Activated CD4-positive, alpha-beta memory T cell treated with anti-CD3 and anti-CD28 coated beads, Interleukin-2, amount 10 ng/mL, durations not matched to agents 7 days and 5 days (primary cell): Measurements from ENCODE around the gene MNT. TPM values are rescaled to one million over a fixed set of nuclear protein-coding genes. Genes with fewer than 3 reads are reported as not detected.
A peak's percentile ranks its signal among the peaks of the same experiment; 100 is the strongest.

Source experiments
- CTCF ChIA-PET: fragments of 350-600 bp; sonication (Branson Sonifier 250); formaldehyde crosslinking; loops from one replicate; lab custom pipeline; 2021; ENCODE audit warnings: antibody characterized with exemption, inconsistent platforms; lab: Charles Lee
- POLR2A ChIA-PET: fragments of 350-600 bp; sonication (Branson Sonifier 250); formaldehyde crosslinking; loops from one replicate; lab custom pipeline; 2021; ENCODE audit warnings: antibody characterized with exemption; lab: Charles Lee
- DNase-seq: peaks from one replicate; pipeline ENCODE4 v3.0.0-alpha.2; 2020
- H3K27ac Mint-ChIP-seq: one replicate; pipeline ENCODE4 v1.8.0; 2021; ENCODE audit warnings: mild to moderate bottlenecking, mixed read lengths
- H3K27me3 Mint-ChIP-seq: one replicate; pipeline ENCODE4 v1.8.0; 2021; ENCODE audit warnings: mixed read lengths
- H3K36me3 Mint-ChIP-seq: one replicate; pipeline ENCODE4 v1.8.0; 2021; ENCODE audit warnings: low read depth, mixed read lengths
- H3K4me1 Mint-ChIP-seq: one replicate; pipeline ENCODE4 v1.8.0; 2021; ENCODE audit warnings: mixed read lengths
- H3K4me3 Mint-ChIP-seq: one replicate; pipeline ENCODE4 v1.8.0; 2021; ENCODE audit warnings: mild to moderate bottlenecking, mixed read lengths
- H3K9me3 Mint-ChIP-seq: one replicate; pipeline ENCODE4 v1.8.0; 2021; ENCODE audit warnings: mixed read lengths
- total RNA-seq, 2 experiments: library from RNA; stranded (reverse); gene quantifications; one replicate each; pipeline ENCODE4 v1.2.3, GENCODE V29; 2021

The MNT gene
- total RNA-seq, 2 experiments from 2014 or later = 29.1 to 29.9 TPM

DNA sequence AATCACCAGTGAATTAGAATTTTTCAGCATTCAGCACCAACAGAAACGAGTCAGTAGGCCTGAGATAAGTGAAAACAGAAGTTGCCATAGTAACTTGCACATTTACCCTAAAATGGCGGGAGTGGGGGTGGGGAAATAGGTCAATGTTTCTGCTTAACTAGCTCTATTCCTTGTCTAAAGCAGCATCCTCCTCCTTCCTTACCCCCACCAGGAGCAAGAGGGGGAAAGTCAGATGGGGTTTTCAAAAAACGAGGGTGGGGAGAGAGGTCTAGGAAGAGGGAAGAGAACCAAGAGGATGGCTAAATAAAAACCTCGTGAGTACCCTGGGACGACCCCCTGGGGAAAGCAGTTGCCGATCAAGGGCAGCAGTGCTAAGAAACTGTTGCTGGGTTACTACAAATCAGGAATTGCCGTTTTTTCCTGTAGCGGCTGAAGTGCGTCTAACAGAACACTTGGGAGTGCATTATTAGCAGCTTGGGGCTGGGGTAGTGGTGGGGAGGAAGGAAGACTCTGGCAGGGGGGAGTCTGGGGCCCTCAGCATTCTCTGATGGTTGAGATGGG, 34.4 kb upstream of the MNT start:
- no peak for DNase-seq
- Mint-ChIP-seq H3K27ac (no peak overlapping the region), H3K4me3 (no peak overlapping the region), H3K36me3 (peaks cover 32% of the 10 kb centered on the region), H3K9me3 (no peaks in the 10 kb centered on the region), H3K27me3 (no peaks in the 10 kb centered on the region), H3K4me1 (peaks cover 7% of the 10 kb centered on the region)
- POLR2A ChIA-PET = interaction anchor here (1.2 kb wide), 1 partner anchor 34 kb away, joined by 3 read pairs; no protein-coding TSS in a partner anchor
- CTCF ChIA-PET = interaction anchor here (3.7 kb wide), 1 partner anchor 52 kb away, joined by 18 read pairs; no protein-coding TSS in a partner anchor

DNA sequence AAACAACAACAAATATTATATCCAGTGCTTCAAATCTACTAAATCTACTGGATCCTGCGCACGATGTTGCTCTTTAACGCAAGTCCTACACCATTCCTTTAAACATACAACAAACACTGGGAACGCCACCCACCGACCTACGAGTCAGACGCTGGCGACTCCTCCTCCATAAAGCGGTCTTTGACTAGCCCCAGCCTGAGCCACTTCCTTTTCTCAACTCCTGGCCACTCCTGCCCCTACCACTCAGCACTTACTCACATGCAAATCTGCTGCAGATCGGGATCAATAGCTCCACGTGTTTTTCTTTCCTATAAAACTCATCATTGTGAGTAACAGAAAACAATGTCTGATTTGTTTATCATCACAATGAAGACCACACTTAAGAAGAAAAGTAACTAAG, 32.8 kb upstream of the MNT start:
- Mint-ChIP-seq H3K27me3 (no peaks in the 10 kb centered on the region), H3K4me3 (no peak overlapping the region), H3K27ac (no peak overlapping the region), H3K4me1 (peaks cover 2% of the 10 kb centered on the region), H3K36me3 (peaks cover 26% of the 10 kb centered on the region), H3K9me3 (no peaks in the 10 kb centered on the region)
- no peak for DNase-seq
- ChIA-PET CTCF (interaction anchor here (2.4 to 3.7 kb wide), 2 partner anchors 17 to 51 kb away, joined by 8 to 18 read pairs; no protein-coding TSS in a partner anchor), POLR2A (interaction anchor here (2.0 to 2.5 kb wide), 2 partner anchors 42 to 51 kb away, joined by 4 to 6 read pairs; no protein-coding TSS in a partner anchor)

DNA sequence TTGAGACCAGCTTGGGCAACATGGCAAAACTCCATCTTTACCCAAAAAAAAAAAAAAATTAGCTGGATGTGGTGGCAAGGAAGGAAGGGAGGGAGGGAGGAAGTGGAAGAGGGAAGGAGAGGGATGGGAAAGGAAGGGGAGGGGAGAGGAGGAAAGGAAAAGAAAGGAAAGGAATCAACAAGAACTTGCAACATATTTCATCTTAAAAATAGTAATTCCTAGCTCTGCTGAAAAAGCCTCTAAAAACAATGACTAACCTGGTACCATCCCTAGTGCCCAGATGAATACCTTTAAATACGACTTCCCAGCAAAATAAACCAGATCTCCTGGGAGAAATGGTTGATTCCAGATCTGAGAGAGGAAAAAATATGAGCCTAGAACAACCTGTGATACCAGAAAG, 27.1 kb upstream of the MNT start:
- no peak for DNase-seq
- Mint-ChIP-seq H3K27ac (no peak overlapping the region), H3K4me1 (no peaks in the 10 kb centered on the region), H3K9me3 (no peaks in the 10 kb centered on the region), H3K4me3 (no peak overlapping the region), H3K27me3 (no peaks in the 10 kb centered on the region), H3K36me3 (peaks cover 5% of the 10 kb centered on the region)
- CTCF ChIA-PET = interaction anchor here (0.7 to 2.3 kb wide), 2 partner anchors 9 to 11 kb away, joined by 4 to 12 read pairs; no protein-coding TSS in a partner anchor
- POLR2A ChIA-PET = no interaction called here

DNA sequence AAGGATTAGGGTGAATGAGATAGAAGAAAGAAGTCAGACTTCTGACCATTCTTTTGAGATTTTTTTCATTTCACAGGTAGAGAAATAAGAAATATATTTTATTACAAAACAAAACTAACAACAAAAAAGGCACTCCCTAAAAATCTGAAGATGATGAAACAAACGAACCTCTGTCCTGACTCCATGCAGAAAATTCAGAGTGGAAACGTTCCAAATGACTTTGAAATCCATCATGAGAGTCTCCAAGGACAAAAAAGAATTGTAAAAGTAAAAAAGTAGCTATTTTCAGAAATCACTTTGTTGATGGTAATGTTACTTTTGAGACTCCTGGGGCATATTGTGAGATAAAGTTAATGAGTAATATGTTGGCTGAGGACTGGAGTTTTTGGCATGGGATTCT, 26.4 kb upstream of the MNT start:
- Mint-ChIP-seq H3K27me3 (no peaks in the 10 kb centered on the region), H3K9me3 (no peaks in the 10 kb centered on the region), H3K27ac (no peak overlapping the region), H3K4me1 (no peaks in the 10 kb centered on the region), H3K4me3 (no peak overlapping the region), H3K36me3 (no peaks in the 10 kb centered on the region)
- no peak for DNase-seq
- ChIA-PET CTCF (interaction anchor here (0.7 to 2.3 kb wide), 3 partner anchors 8 to 45 kb away, joined by 3 to 12 read pairs (median 4); no protein-coding TSS in a partner anchor), POLR2A (no interaction called here)

DNA sequence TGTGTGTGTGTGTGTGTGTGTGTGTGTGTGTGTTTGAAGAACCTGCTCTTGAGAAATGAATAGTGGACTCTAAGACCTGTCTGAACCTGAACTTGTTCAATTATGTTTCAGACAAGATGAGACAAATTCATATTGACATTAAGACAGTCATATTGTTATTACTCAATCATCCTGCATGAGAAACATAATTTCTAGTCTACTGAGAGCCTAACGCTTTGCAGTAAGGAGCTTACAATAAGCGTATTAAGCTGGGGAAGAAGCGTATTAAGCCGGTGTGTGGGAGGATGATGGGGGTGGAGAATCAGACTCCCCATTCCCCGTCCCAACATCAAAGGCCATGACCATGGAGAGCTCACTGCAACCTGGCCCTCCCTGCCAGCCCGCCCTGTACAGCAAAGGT, 22.4 kb upstream of the MNT start:
- Mint-ChIP-seq H3K4me3 (no peak overlapping the region), H3K27me3 (no peaks in the 10 kb centered on the region), H3K4me1 (no peaks in the 10 kb centered on the region), H3K27ac (no peak overlapping the region), H3K9me3 (no peaks in the 10 kb centered on the region), H3K36me3 (no peaks in the 10 kb centered on the region)
- POLR2A ChIA-PET = no interaction called here
- DNase-seq = no peak
- CTCF ChIA-PET = no interaction called here

DNA sequence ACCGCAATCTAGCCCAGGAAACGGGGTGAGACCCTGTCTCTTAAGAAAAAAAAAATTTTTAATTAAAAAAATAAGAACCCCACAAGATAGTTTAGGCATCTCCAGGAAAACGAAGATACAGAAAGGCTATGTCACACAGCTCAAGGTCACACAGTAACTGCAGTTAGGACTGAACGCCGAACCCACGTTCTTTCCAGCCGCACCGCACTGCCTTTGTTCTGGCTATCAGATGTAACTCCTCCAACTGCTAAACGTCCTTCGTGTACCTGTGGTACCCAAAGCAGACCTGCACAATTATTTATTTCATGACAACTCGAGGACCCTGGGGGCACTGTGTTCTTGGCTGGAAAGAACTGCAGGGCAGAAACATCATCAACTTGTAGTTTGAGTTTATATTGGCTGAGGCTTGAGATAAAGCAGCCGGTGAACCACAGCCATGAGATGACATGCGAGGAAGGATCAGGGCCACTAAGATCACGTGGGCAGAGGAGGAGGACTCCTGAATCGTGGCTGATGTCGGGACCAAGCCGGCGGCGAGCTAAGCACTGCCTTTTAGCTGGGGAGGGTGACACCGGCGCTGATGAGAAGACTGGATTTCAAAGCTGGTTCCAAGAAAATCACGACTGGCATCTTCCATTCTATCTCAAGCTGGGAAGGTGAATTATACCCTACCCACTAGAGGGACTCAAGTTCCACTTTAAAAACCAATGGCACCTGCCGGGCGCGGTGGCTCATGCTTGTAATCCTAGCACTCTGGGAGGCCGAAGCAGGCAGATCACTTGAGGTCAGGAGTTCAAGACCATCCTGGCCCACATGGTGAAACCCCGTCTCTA, 20.7 kb upstream of the MNT start:
- Mint-ChIP-seq H3K27me3 (no peaks in the 10 kb centered on the region), H3K4me1 (peaks cover 2% of the 10 kb centered on the region), H3K4me3 (no peak overlapping the region), H3K9me3 (no peaks in the 10 kb centered on the region), H3K27ac (no peak overlapping the region), H3K36me3 (no peaks in the 10 kb centered on the region)
- CTCF ChIA-PET = interaction anchor here (0.6 to 1.5 kb wide), 2 partner anchors 39 to 101 kb away, joined by 3 to 5 read pairs; no protein-coding TSS in a partner anchor
- POLR2A ChIA-PET = no interaction called here
- no peak for DNase-seq

DNA sequence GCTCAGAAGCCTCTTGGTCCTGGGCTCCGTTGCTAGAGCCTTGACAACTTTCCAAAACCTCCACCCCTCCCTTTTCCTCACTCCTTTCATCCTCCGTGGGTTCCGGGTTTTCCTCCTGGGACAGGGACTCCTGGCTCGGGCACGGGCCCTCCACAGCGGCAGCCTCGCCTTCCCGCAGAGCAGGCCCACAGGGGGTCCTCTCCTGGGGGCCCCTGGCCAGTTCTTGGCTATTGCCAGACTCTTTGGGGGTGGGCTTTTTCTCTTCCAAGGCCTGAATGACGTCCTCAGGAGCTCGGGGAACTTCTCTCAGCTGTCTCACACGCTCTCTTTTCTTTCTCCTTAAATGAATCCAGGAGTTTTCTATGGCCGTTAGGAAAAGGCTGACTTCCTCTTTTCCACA, 19.3 kb upstream of the MNT start:
- Mint-ChIP-seq H3K4me1 (peaks cover 2% of the 10 kb centered on the region), H3K36me3 (no peaks in the 10 kb centered on the region), H3K27ac (no peak overlapping the region), H3K27me3 (no peaks in the 10 kb centered on the region), H3K4me3 (no peak overlapping the region), H3K9me3 (no peaks in the 10 kb centered on the region)
- POLR2A ChIA-PET = interaction anchor here (2.1 kb wide), 1 partner anchor 38 kb away, joined by 7 read pairs; no protein-coding TSS in a partner anchor
- CTCF ChIA-PET = interaction anchor here (1.5 kb wide), 1 partner anchor 38 kb away, joined by 5 read pairs; no protein-coding TSS in a partner anchor
- no peak for DNase-seq

DNA sequence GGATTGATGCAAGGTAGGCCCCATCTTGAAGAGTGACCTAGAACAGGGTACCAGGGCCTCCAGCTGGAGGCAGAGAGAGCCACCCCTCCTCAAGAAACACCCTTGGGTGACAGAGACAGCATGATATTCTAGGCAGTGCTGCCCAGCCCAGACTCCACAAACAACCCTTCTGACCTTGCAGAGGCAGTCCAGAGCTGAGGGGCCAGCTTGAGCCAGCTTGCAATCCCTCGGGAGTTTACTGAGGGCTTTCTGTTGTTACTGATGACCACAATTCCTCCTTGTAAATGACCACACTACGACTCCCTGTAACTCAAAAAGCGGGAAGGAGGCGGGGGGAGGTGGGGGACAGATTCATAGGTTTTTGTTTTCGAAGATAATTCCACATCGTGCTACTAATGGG, 18.6 kb upstream of the MNT start:
- CTCF ChIA-PET = interaction anchor here (0.8 to 10.0 kb wide), 3 partner anchors 8 to 82 kb away, joined by 3 to 425 read pairs (median 4); no protein-coding TSS in a partner anchor
- no peak overlapping the region for H3K27ac Mint-ChIP-seq
- no peaks in the 10 kb centered on the region for H3K27me3 Mint-ChIP-seq
- no peak for DNase-seq
- H3K9me3 Mint-ChIP-seq = no peaks in the 10 kb centered on the region
- no peaks in the 10 kb centered on the region for H3K36me3 Mint-ChIP-seq
- no peak overlapping the region for H3K4me3 Mint-ChIP-seq
- POLR2A ChIA-PET = interaction anchor here (1.0 to 2.1 kb wide), 3 partner anchors 17 to 38 kb away, joined by 3 to 7 read pairs (median 5); no protein-coding TSS in a partner anchor
- H3K4me1 Mint-ChIP-seq = peaks cover 2% of the 10 kb centered on the region

DNA sequence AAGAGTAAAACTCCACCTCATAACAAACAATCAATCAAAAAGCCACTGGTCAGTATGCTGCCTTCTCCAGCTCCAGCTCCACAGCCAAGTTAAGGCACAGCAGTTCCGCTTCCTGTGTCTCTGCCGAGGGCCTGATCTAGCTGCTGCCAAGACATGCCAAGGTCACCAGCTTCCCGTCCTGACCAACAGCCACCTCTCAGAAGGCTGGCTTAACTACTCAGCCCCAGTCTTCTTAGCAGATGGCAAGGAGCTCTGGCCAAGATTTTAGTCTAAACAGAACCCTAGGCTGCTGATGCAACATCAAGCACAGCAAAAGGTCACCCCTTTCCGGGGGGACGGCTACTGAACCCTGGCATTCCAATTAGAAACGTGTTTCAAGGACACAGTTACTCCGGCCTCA, 17.7 kb upstream of the MNT start:
- Mint-ChIP-seq H3K27me3 (no peaks in the 10 kb centered on the region), H3K36me3 (no peaks in the 10 kb centered on the region), H3K4me3 (no peak overlapping the region), H3K9me3 (no peaks in the 10 kb centered on the region), H3K27ac (no peak overlapping the region), H3K4me1 (peaks cover 2% of the 10 kb centered on the region)
- ChIA-PET POLR2A (interaction anchor here (1.0 to 2.1 kb wide), 3 partner anchors 16 to 37 kb away, joined by 3 to 7 read pairs (median 5); no protein-coding TSS in a partner anchor), CTCF (interaction anchor here (0.6 to 10.0 kb wide), 5 partner anchors 12 to 419 kb away, joined by 3 to 425 read pairs (median 3); partner anchors contain the start of gene HIC1)
- no peak for DNase-seq

DNA sequence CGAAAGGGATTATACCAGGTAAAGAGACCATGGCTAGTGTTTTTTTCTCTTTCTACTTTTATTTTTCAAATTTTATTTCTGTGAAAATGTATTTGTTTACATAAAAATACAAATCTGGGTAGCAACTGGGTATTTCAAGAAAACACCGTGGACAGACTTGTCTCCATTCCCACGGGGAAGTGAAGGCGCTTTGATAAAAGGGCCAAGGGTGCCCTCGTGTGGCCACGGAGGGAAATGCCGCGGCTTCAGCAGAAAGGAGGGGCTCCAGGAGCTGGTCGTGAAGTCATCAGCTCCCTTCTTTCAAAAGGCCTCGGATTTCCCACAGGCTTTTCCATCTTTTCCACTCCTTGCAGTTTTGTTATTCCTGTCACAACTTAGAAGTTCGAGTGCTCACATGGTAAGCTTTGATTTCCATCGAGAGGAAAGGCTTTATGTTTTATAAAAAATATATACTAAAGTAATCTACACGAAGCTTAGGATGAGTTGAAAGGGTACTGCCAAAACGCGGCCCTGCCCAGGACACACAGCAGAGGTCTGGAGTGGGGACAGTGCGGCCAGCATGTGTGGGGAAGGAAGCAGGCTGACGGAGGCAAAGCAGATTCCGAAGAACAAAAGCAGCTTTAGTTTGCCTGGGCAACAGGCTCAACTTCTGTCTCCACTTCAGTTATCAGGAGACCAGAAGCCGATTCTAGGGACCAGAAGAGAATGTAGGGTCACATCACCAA, 15.3 kb upstream of the MNT start:
- H3K27me3 Mint-ChIP-seq = no peaks in the 10 kb centered on the region
- H3K4me1 Mint-ChIP-seq = peaks cover 2% of the 10 kb centered on the region
- H3K36me3 Mint-ChIP-seq = no peaks in the 10 kb centered on the region
- H3K27ac Mint-ChIP-seq = no peak overlapping the region
- POLR2A ChIA-PET = interaction anchor here (0.9 to 4.1 kb wide), 8 partner anchors 12 to 699 kb away, joined by 3 to 60 read pairs (median 6); partner anchors contain the start of genes METTL16, MNT, SGSM2 and TSR1
- no peak overlapping the region for H3K4me3 Mint-ChIP-seq
- no peaks in the 10 kb centered on the region for H3K9me3 Mint-ChIP-seq
- CTCF ChIA-PET = interaction anchor here (0.5 to 10.0 kb wide), 35 partner anchors 9 to 507 kb away, joined by 3 to 425 read pairs (median 4); partner anchors contain the start of genes MNT and TSR1
- peak; percentile 88 for DNase-seq

DNA sequence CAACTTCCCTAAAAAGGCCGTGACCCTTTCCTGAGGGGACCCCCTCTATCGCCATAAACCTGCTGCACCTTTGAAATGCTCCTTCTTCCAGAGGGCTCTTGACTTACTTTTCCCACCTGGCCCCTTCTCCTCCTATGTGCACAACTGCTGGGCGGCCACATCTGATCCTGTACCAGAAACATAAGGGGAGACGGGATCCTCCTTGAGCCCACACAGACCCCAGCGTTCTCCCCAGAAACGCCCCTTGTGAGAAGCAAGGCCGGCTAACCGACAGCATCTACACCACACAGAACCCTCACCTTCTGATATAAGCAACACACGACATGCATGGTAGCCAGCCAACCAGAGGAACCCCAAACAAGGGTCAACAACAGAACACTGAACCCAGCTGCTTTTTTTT, 14.2 kb upstream of the MNT start:
- no peaks in the 10 kb centered on the region for H3K27me3 Mint-ChIP-seq
- CTCF ChIA-PET = interaction anchor here (0.6 to 10.0 kb wide), 7 partner anchors 12 to 170 kb away, joined by 3 to 425 read pairs (median 7); partner anchors contain the start of gene MNT
- POLR2A ChIA-PET = interaction anchor here (0.9 to 4.1 kb wide), 6 partner anchors 11 to 698 kb away, joined by 3 to 60 read pairs (median 5); partner anchors contain the start of genes SGSM2 and TSR1
- no peak overlapping the region for H3K27ac Mint-ChIP-seq
- DNase-seq = no peak
- H3K9me3 Mint-ChIP-seq = no peaks in the 10 kb centered on the region
- no peak overlapping the region for H3K4me3 Mint-ChIP-seq
- H3K36me3 Mint-ChIP-seq = no peaks in the 10 kb centered on the region
- peaks cover 2% of the 10 kb centered on the region for H3K4me1 Mint-ChIP-seq
